Natural killer cell (primary cell): ENCODE data around the gene GNB3. TPM values are rescaled to one million over a fixed set of nuclear protein-coding genes. Genes with fewer than 3 reads are reported as not detected.
"Not testable (repeated sequence)": the region's sequence is repeated elsewhere in the genome, so short reads cannot be mapped to it uniquely, and the experiment has no call there.

Source experiments
- ATAC-seq, 3 donors: fragments of 150-1000 bp in 2 of 3; fragments of 200-7000 bp in 1 of 3; cut with Tn5 transposase; 1 replicate in 1 of 3; 2 replicates in 2 of 3; pipeline ENCODE4 v1.10.0; 2021; ENCODE audit warnings: mild to moderate bottlenecking in 2 of 3, moderate library complexity in 2 of 3
- DNase-seq, 2 donors: peaks; one replicate each; pipeline versions ENCODE4 v3.0.0 to v3.0.0-alpha.2; 2013 to 2021; ENCODE audit warnings: mixed read lengths in 1 of 2
- H3K27ac ChIP-seq: one replicate; pipeline ENCODE4 v1.5.1; 2013; ENCODE audit warnings: mild to moderate bottlenecking, low read length
- H3K27me3 ChIP-seq: one replicate; pipeline ENCODE4 v1.6.1; 2013; ENCODE audit warnings: low read length; ENCODE audit not compliant: control insufficient read depth, insufficient read depth
- H3K36me3 ChIP-seq: one replicate; pipeline ENCODE4 v1.6.1; 2013; ENCODE audit warnings: low read length; ENCODE audit not compliant: control insufficient read depth, insufficient read depth
- H3K4me1 ChIP-seq: one replicate; pipeline ENCODE4 v1.6.1; 2013; ENCODE audit warnings: low read length; ENCODE audit not compliant: control insufficient read depth, insufficient read depth
- H3K4me3 ChIP-seq: one replicate; pipeline ENCODE4 v1.5.1; 2013; ENCODE audit warnings: low read length
- H3K9me3 ChIP-seq: one replicate; pipeline ENCODE4 v1.6.1; 2013; ENCODE audit warnings: low read length; ENCODE audit not compliant: control insufficient read depth, insufficient read depth
- H3K27ac Mint-ChIP-seq, 2 donors: one replicate each; pipeline ENCODE4 v1.8.0; 2022; ENCODE audit warnings: mild to moderate bottlenecking in 2 of 2, mixed read lengths in 2 of 2, moderate library complexity in 1 of 2
- H3K27me3 Mint-ChIP-seq, 2 donors: one replicate each; pipeline ENCODE4 v1.8.0; 2022; ENCODE audit warnings: low read depth in 2 of 2, mixed read lengths in 2 of 2
- H3K36me3 Mint-ChIP-seq: one replicate; pipeline ENCODE4 v1.8.0; 2022; ENCODE audit warnings: mixed read lengths
- H3K4me1 Mint-ChIP-seq, 2 donors: one replicate each; pipeline ENCODE4 v1.8.0; 2022; ENCODE audit warnings: mixed read lengths in 2 of 2
- H3K4me3 Mint-ChIP-seq: one replicate; pipeline ENCODE4 v1.8.0; 2022; ENCODE audit warnings: mild to moderate bottlenecking, moderate library complexity, mixed read lengths
- H3K9me3 Mint-ChIP-seq, 2 donors: one replicate each; pipeline ENCODE4 v1.8.0; 2022; ENCODE audit warnings: mixed read lengths in 2 of 2
- WGBS: methylation state at CpG from one replicate; pipeline ENCODE4 v1.1.7; 2013; ENCODE audit warnings: missing lambda C conversion rate; ENCODE audit not compliant: insufficient coverage; 5-methylcytosine and 5-hydroxymethylcytosine counted together
- intact Hi-C: fragments of 100-400 bp; cut with micrococcal nuclease; formaldehyde crosslinking; loops from one replicate; pipeline ENCODE4 v1.14.2; 2022
- total RNA-seq, 4 donors: library from RNA; stranded (reverse); fragments of 120-200 nt in 1 of 4; gene quantifications; one replicate each; pipeline versions ENCODE4 v1.2.3 to v1.2.4, GENCODE V29; 2013 to 2022
- TF ChIP-seq, protein P1 (sequence below): fragments of 200-600 bp; IDR thresholded peaks from one replicate; pipeline ENCODE4 v1.8.0; 2022; ENCODE audit warnings: antibody characterized with exemption

The GNB3 gene
- total RNA-seq, 3 donors from 2014 or later (not counting 1 experiment from before 2014, with no cell fraction given): not detected

DNA sequence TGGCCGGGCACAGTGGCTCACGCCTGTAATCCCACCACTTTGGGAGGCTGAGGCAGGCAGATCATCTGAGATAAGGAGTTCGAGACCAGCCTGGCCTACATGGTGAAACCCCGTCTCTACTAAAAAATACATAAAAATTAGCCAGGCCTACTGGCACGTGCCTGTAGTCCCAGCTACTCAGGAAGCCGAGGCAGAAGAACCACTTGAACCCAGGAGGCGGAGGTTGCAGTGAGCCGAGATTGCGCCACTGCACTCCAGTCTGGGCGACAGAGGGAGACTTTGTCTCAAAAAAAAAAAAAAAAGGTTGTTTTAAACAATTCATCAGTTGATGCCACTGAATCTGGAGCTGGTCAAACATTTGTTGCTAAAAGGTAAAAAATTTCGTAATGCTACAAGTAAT, 39.1 kb downstream of the GNB3 start:
- DNase-seq, H3K27me3 Mint-ChIP-seq, H3K27ac ChIP-seq, ATAC-seq, H3K9me3 ChIP-seq, H3K4me1 Mint-ChIP-seq, H3K4me3 ChIP-seq, H3K4me3 Mint-ChIP-seq, H3K36me3 ChIP-seq, intact Hi-C loops, H3K36me3 Mint-ChIP-seq, H3K4me1 ChIP-seq, H3K27me3 ChIP-seq, H3K9me3 Mint-ChIP-seq, H3K27ac Mint-ChIP-seq: not testable (repeated sequence)
- 95% methylated on average over 11 of the region's 11 CpGs for WGBS

DNA sequence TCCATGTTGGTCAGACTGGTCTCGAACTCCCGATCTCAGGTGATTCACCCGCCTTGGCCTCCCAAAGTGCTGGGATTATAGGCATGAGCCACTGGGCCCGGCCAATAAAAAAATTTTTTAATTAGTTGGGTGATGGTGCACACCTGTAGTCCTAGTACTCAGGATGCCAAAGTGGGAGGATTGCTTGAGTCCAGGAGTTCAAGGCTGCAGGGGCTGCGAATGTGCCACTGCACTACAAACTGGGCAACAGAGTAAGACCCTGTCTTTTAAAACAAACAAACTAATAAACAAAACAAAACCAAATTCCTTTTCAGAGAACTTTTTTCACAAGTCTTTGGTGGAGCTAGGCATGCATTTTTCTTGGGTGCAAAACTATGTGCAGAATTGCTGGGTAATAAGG, 42.5 kb downstream of the GNB3 start:
- Mint-ChIP-seq H3K27me3 (no peaks in the 10 kb centered on the region), H3K27ac (no peak overlapping the region), H3K36me3 (no peaks in the 10 kb centered on the region), H3K9me3 (no peaks in the 10 kb centered on the region), H3K4me1 (no peaks in the 10 kb centered on the region), H3K4me3 (no peak overlapping the region)
- DNase-seq: no peak
- Histone ChIP-seq H3K27ac (no peak overlapping the region), H3K27me3 (no peaks in the 10 kb centered on the region), H3K36me3 (peaks cover 2% of the 10 kb centered on the region), H3K9me3 (no peaks in the 10 kb centered on the region), H3K4me3 (no peak overlapping the region), H3K4me1 (no peaks in the 10 kb centered on the region)
- no peak for ATAC-seq
- TF ChIP-seq, protein P1, sequence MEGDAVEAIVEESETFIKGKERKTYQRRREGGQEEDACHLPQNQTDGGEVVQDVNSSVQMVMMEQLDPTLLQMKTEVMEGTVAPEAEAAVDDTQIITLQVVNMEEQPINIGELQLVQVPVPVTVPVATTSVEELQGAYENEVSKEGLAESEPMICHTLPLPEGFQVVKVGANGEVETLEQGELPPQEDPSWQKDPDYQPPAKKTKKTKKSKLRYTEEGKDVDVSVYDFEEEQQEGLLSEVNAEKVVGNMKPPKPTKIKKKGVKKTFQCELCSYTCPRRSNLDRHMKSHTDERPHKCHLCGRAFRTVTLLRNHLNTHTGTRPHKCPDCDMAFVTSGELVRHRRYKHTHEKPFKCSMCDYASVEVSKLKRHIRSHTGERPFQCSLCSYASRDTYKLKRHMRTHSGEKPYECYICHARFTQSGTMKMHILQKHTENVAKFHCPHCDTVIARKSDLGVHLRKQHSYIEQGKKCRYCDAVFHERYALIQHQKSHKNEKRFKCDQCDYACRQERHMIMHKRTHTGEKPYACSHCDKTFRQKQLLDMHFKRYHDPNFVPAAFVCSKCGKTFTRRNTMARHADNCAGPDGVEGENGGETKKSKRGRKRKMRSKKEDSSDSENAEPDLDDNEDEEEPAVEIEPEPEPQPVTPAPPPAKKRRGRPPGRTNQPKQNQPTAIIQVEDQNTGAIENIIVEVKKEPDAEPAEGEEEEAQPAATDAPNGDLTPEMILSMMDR: no peak
- WGBS: 98% methylated on average over 5 of the region's 5 CpGs
- intact Hi-C loops: no loop called here

DNA sequence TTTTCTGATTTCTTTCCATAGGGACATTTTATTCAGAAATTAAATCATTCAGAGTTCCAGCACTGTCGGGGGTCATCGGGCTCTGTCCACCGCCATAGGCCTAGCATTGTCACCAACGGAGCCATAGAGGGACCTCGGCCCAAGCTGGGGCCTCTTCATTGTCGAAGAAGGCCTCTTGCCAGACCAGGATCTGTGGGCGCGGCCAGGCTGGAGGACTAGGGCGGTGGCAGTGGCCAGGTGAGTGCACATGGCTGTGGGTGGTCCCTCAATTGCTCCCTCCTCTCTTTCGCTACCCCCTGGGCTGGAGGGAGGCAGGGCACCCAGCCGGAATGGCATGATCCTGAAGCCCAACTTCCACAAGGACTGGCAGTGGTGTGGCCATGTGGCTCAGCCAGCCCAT, 43.0 kb downstream of the GNB3 start:
- H3K27ac ChIP-seq: no peak overlapping the region
- peaks cover 2% of the 10 kb centered on the region for H3K36me3 ChIP-seq
- ATAC-seq: no peak
- TF ChIP-seq, protein P1: no peak
- Mint-ChIP-seq H3K36me3 (no peaks in the 10 kb centered on the region), H3K9me3 (no peaks in the 10 kb centered on the region), H3K27ac (no peak overlapping the region), H3K4me3 (no peak overlapping the region), H3K4me1 (no peaks in the 10 kb centered on the region), H3K27me3 (no peaks in the 10 kb centered on the region)
- no peaks in the 10 kb centered on the region for H3K27me3 ChIP-seq
- H3K9me3 ChIP-seq: no peaks in the 10 kb centered on the region
- intact Hi-C loops: no loop called here
- 97% methylated on average over 11 of the region's 11 CpGs for WGBS
- H3K4me3 ChIP-seq: no peak overlapping the region
- DNase-seq: no peak
- H3K4me1 ChIP-seq: no peaks in the 10 kb centered on the region

DNA sequence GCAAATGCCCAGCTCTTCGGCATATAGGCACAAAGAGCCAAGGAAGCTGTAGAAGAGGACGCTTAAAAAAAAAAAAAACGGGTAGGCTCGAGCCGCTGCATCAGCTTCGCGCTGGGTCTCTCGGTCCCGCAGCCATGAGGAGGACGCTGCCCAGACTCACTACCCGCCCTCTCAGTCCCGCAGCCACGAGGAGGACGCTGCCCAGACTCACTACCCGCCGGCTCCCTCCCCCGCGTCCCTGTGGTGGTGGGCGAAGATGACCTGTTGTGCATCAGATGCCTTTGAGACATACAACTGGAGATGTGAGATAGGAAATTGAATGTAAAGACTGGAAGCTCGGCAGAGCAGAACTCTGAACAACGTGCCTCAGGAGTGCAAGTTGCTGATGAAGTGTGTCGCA, 43.8 kb downstream of the GNB3 start:
- WGBS: 93% methylated on average over 22 of the region's 22 CpGs
- peaks cover 2% of the 10 kb centered on the region for H3K36me3 ChIP-seq
- no peak overlapping the region for H3K27ac ChIP-seq
- no peak for ATAC-seq
- H3K4me1 ChIP-seq: no peaks in the 10 kb centered on the region
- Mint-ChIP-seq H3K4me1 (no peaks in the 10 kb centered on the region), H3K27ac (no peak overlapping the region), H3K27me3 (no peaks in the 10 kb centered on the region), H3K9me3 (no peaks in the 10 kb centered on the region), H3K4me3 (no peak overlapping the region), H3K36me3 (no peaks in the 10 kb centered on the region)
- no peak overlapping the region for H3K4me3 ChIP-seq
- H3K27me3 ChIP-seq: no peaks in the 10 kb centered on the region
- DNase-seq: no peak
- TF ChIP-seq, protein P1: no peak
- no peaks in the 10 kb centered on the region for H3K9me3 ChIP-seq
- intact Hi-C loops: no loop called here

DNA sequence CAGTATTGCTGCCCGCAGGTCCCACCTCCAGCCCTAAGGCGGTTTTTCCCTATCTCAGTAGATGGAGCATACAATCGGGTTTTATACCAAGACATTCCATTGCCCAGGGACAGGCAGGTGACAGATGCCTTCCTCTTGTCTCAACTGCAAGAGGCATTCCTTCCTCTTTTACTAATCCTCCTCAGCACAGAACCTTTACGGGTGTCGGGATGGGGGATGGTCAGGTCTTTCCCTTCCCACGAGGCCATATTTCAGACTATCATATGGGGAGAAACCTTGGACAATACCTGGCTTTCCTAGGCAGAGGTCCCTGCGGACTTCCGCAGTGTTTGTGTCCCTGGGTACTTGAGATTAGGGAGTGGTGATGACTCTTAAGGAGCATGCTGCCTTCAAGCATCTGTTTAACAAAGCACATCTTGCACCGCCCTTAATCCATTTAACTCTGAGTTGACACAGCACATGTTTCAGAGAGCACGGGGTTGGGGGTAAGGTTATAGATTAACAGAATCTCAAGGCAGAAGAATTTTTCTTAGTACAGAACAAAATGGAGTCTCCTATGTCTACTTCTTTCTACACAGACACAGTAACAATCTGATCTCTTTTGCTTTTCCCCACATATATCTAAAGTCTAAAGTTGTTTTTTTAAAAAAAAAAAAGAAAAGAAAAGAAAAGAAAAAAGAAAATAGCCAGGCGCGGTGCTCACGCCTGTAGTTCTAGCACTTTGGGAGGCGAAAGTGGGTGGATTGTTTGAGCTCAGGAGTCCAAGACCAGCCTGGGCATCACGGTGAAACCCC, 45.7 kb downstream of the GNB3 start:
- H3K4me3 Mint-ChIP-seq, H3K36me3 Mint-ChIP-seq, H3K27ac Mint-ChIP-seq, H3K4me1 ChIP-seq, ATAC-seq, DNase-seq, H3K27ac ChIP-seq, H3K9me3 Mint-ChIP-seq, H3K27me3 Mint-ChIP-seq, intact Hi-C loops, H3K9me3 ChIP-seq, H3K27me3 ChIP-seq, H3K36me3 ChIP-seq, H3K4me3 ChIP-seq: not testable (repeated sequence)
- peaks cover 6 to 10% of the 10 kb centered on the region in 2 donors for H3K4me1 Mint-ChIP-seq
- 82% methylated on average over 8 of the region's 15 CpGs for WGBS
